H1 (cell line): ENCODE measurements around the gene GTPBP10. TPM values are rescaled to one million over a fixed set of nuclear protein-coding genes. Genes with fewer than 3 reads are reported as not detected.

Source experiments
- CHD2 ChIP-seq: IDR thresholded peaks from 2 replicates; pipeline ENCODE4 v1.6.1; 2012; ENCODE audit warnings: low read length, improper control_type of control experiment
- JUN ChIP-seq: IDR thresholded peaks from 2 replicates; pipeline ENCODE4 v1.6.1; 2011; ENCODE audit warnings: low read depth, mild to moderate bottlenecking, improper control_type of control experiment, low read length
- SIRT6 ChIP-seq: IDR thresholded peaks from one replicate; pipeline ENCODE4 v1.7.1; 2012; ENCODE audit warnings: low read length, inconsistent platforms
- polyA plus RNA-seq, 7 experiments: library from polyadenylated mRNA; depleted of rRNA in 3 of 7; stranded (reverse) in 5 of 7; unstranded in 2 of 7; fragments of >200 nt in 5 of 7; fragments of 200-250 nt in 2 of 7; gene quantifications; 1 replicate in 5 of 7; 2 replicates in 1 of 7; 4 replicates in 1 of 7; pipeline versions ENCODE4 v1.2.1 to v1.2.3, GENCODE V29; 2011 to 2013; ENCODE audit warnings: missing spikeins in 2 of 7, mixed read lengths in 2 of 7
- total RNA-seq: library from RNA; stranded (reverse); fragmentation: NEBNext Ultra II Directional; extraction: Animal tissue kit (Norgen Biotek cat#: 25700); gene quantifications from 2 replicates; pipeline ENCODE4 v1.2.1, GENCODE V29; 2021
- TF ChIP-seq, protein P1 (sequence below): IDR thresholded peaks from 2 replicates; pipeline ENCODE4 v1.6.1; 2012; ENCODE audit warnings: low read length, inconsistent platforms

Gene GTPBP10
- total and polyA plus RNA-seq, 2 of the 8 experiments (the other 6 are each of a cell fraction or from before 2014, with no cell fraction given): 4.4 to 21.2 TPM

- TF ChIP-seq, protein P1, sequence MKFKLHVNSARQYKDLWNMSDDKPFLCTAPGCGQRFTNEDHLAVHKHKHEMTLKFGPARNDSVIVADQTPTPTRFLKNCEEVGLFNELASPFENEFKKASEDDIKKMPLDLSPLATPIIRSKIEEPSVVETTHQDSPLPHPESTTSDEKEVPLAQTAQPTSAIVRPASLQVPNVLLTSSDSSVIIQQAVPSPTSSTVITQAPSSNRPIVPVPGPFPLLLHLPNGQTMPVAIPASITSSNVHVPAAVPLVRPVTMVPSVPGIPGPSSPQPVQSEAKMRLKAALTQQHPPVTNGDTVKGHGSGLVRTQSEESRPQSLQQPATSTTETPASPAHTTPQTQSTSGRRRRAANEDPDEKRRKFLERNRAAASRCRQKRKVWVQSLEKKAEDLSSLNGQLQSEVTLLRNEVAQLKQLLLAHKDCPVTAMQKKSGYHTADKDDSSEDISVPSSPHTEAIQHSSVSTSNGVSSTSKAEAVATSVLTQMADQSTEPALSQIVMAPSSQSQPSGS: no peak
- TF ChIP-seq CHD2 (no peak), JUN (no peak), SIRT6 (no peak)
Measured at GRCh38 chr7:90347759-90348158, 1.2 kb downstream of the GTPBP10 start (continued).
